H1 (cell line): ENCODE measurements around the gene GABPB2. TPM values are rescaled to one million over a fixed set of nuclear protein-coding genes. Genes with fewer than 3 reads are reported as not detected.

Experiments used
- CHD7 ChIP-seq: fragments of 300-600 bp; sonication (generic); IDR thresholded peaks from 2 replicates; pipeline ENCODE4 v1.7.1; 2012; ENCODE audit warnings: low read length, moderate library complexity, mild to moderate bottlenecking, inconsistent platforms; ENCODE audit not compliant: insufficient replicate concordance
- CTBP2 ChIP-seq: IDR thresholded peaks from 2 replicates; pipeline ENCODE4 v1.7.0; 2011; ENCODE audit warnings: borderline replicate concordance, mild to moderate bottlenecking, moderate library complexity, mixed read lengths, low read length; ENCODE audit not compliant: insufficient read depth, insufficient read length
- HDAC2 ChIP-seq, 2 experiments: fragments of 300-600 bp in 1 of 2; sonication (generic) in 1 of 2; IDR thresholded peaks; 2 replicates each; pipeline ENCODE4 v1.6.1; 2011 to 2012; ENCODE audit warnings: low read depth in 2 of 2, low read length in 2 of 2, mild to moderate bottlenecking in 2 of 2, moderate library complexity in 2 of 2, borderline replicate concordance in 1 of 2, inconsistent platforms in 1 of 2
- KDM1A ChIP-seq: fragments of 200-600, 300-600 bp; sonication (generic); IDR thresholded peaks from 2 replicates; pipeline ENCODE4 v1.7.1; 2016; ENCODE audit warnings: mild to moderate bottlenecking, low read length, borderline replicate concordance
- POLR2AphosphoS5 ChIP-seq: IDR thresholded peaks from 2 replicates; pipeline ENCODE4 v1.6.1; 2011; ENCODE audit warnings: low read depth, low read length
- RBBP5 ChIP-seq: IDR thresholded peaks from 2 replicates; pipeline ENCODE4 v1.7.1; 2012; ENCODE audit warnings: low read depth, mild to moderate bottlenecking, inconsistent platforms, low read length, moderate library complexity, borderline replicate concordance
- SAP30 ChIP-seq: fragments of 300-600 bp; sonication (generic); IDR thresholded peaks from 2 replicates; pipeline ENCODE4 v1.7.1; 2012; ENCODE audit warnings: low read length, moderate library complexity, mild to moderate bottlenecking, inconsistent platforms; ENCODE audit not compliant: insufficient read depth, insufficient replicate concordance
- SIN3A ChIP-seq, 2 experiments: IDR thresholded peaks in 1 of 2; conservative IDR thresholded peaks in 1 of 2; 2 replicates each; pipeline ENCODE4 v1.6.1; 2011 to 2012; ENCODE audit warnings: low read length in 2 of 2, improper control_type of control experiment in 1 of 2, low read depth in 1 of 2, mild to moderate bottlenecking in 1 of 2
- TAF1 ChIP-seq: IDR thresholded peaks from 2 replicates; pipeline ENCODE4 v1.6.1; 2011; ENCODE audit warnings: mild to moderate bottlenecking, low read depth, low read length
- YY1 ChIP-seq: IDR thresholded peaks from 2 replicates; pipeline ENCODE4 v1.6.1; 2011; ENCODE audit warnings: low read depth, mild to moderate bottlenecking, low read length
- ZNF274 ChIP-seq: IDR thresholded peaks from 2 replicates; pipeline ENCODE4 v1.7.0; 2012; ENCODE audit warnings: low read length, borderline replicate concordance; ENCODE audit errors: extremely low read depth
- polyA plus RNA-seq, 7 experiments: library from polyadenylated mRNA; depleted of rRNA in 3 of 7; stranded (reverse) in 5 of 7; unstranded in 2 of 7; fragments of >200 nt in 5 of 7; fragments of 200-250 nt in 2 of 7; gene quantifications; 1 replicate in 5 of 7; 2 replicates in 1 of 7; 4 replicates in 1 of 7; pipeline versions ENCODE4 v1.2.1 to v1.2.3, GENCODE V29; 2011 to 2013; ENCODE audit warnings: missing spikeins in 2 of 7, mixed read lengths in 2 of 7
- total RNA-seq: library from RNA; stranded (reverse); fragmentation: NEBNext Ultra II Directional; extraction: Animal tissue kit (Norgen Biotek cat#: 25700); gene quantifications from 2 replicates; pipeline ENCODE4 v1.2.1, GENCODE V29; 2021

The GABPB2 gene
- total and polyA plus RNA-seq, 2 of the 8 experiments (the other 6 are each of a cell fraction or from before 2014, with no cell fraction given), result 1.8 to 2.4 TPM

DNA sequence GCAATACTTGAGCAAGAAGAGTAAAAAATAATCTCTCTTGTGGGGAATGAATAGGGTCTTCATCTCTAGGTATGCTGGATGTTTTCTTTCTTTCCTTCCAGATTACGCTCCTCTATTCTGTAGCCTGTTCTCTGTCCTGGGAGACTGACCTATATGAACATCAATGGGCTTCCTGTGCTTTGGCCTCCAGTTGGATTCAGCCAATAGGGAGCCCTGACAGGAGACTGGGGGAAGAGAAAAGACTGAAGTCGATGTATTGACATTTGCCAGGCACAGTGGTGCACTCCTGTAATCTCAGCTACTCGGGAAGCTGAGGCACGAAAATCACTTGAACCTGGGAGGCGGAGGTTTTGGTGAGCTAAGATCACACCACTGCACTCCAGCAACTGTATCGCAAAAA is 58.2 kb downstream of the GABPB2 start (continued):
- TF ChIP-seq CHD7 (no peak), SIN3A (conservative IDR thresholded peaks at IDR 0.05 in 1 of 2, IDR thresholded peaks at IDR 0.05 in 1 of 2; ENCODE audit: low read depth in 1 of 2, low read length in 2 of 2) (no peak), HDAC2 (IDR thresholded peaks at IDR 0.05; ENCODE audit: borderline replicate concordance in 1 of 2, low read depth in 2 of 2, low read length in 2 of 2) (no peak), SAP30 (no peak), POLR2AphosphoS5 (no peak), CTBP2 (no peak), RBBP5 (no peak), ZNF274 (no peak), YY1 (no peak), KDM1A (no peak), TAF1 (no peak)
